Activated B cell treated with CpG ODN at 0.5 μM for 24 hours (primary cell): Measurements from ENCODE around the gene RBPMS2. TPM values are rescaled to one million over a fixed set of nuclear protein-coding genes. Genes with fewer than 3 reads are reported as not detected.
A peak's percentile ranks its signal among the peaks of the same experiment; 100 is the strongest.

Experiments
- ATAC-seq: fragments of 200-7000 bp; cut with Tn5 transposase; one replicate; pipeline ENCODE4 v1.10.0; 2021; ENCODE audit warnings: low read depth, mild to moderate bottlenecking, moderate library complexity
- CTCF ChIA-PET: fragments of 350-600 bp; sonication (Branson Sonifier 250); formaldehyde crosslinking; loops from one replicate; lab custom pipeline; 2021; ENCODE audit warnings: antibody characterized with exemption; lab: Charles Lee
- POLR2A ChIA-PET: fragments of 350-600 bp; sonication (Branson Sonifier 250); formaldehyde crosslinking; loops from one replicate; lab custom pipeline; 2021; ENCODE audit warnings: antibody characterized with exemption; lab: Charles Lee
- DNase-seq: peaks from one replicate; pipeline ENCODE4 v3.0.0; 2022
- H3K27ac Mint-ChIP-seq: one replicate; pipeline ENCODE4 v1.8.0; 2020; ENCODE audit warnings: mixed read lengths
- H3K27me3 Mint-ChIP-seq: one replicate; pipeline ENCODE4 v1.8.0; 2021; ENCODE audit warnings: mixed read lengths
- H3K36me3 Mint-ChIP-seq: one replicate; pipeline ENCODE4 v1.8.0; 2021; ENCODE audit warnings: low read depth, mixed read lengths
- H3K4me1 Mint-ChIP-seq: one replicate; pipeline ENCODE4 v1.8.0; 2021; ENCODE audit warnings: mixed read lengths
- H3K4me3 Mint-ChIP-seq: one replicate; pipeline ENCODE4 v1.8.0; 2020; ENCODE audit warnings: mild to moderate bottlenecking, mixed read lengths
- H3K9me3 Mint-ChIP-seq: one replicate; pipeline ENCODE4 v1.8.0; 2020; ENCODE audit warnings: mixed read lengths
- intact Hi-C: fragments of 100-400 bp; cut with micrococcal nuclease; formaldehyde crosslinking; loops from one replicate; pipeline ENCODE4 v1.15.1; 2024
- total RNA-seq: library from RNA; stranded (reverse); gene quantifications from 2 replicates; pipeline ENCODE4 v1.2.3, GENCODE V29; 2022
- TF ChIP-seq, protein P1 (sequence below): fragments of 200-600 bp; IDR thresholded peaks from one replicate; pipeline ENCODE4 v1.8.0; 2022; ENCODE audit warnings: antibody characterized with exemption, mild to moderate bottlenecking

Gene RBPMS2
- total RNA-seq, 1 donor from 2014 or later: 0.93 TPM

GRCh38 chr15:64776402-64776786, 1.0 kb upstream of the RBPMS2 start:
- Mint-ChIP-seq H3K9me3 (no peaks in the 10 kb centered on the region), H3K36me3 (no peaks in the 10 kb centered on the region), H3K27ac (no peak overlapping the region), H3K4me1 (peaks cover 6% of the 10 kb centered on the region), H3K27me3 (peaks cover 13% of the 10 kb centered on the region), H3K4me3 (peak overlapping the region; percentile 75)
- TF ChIP-seq, protein P1, sequence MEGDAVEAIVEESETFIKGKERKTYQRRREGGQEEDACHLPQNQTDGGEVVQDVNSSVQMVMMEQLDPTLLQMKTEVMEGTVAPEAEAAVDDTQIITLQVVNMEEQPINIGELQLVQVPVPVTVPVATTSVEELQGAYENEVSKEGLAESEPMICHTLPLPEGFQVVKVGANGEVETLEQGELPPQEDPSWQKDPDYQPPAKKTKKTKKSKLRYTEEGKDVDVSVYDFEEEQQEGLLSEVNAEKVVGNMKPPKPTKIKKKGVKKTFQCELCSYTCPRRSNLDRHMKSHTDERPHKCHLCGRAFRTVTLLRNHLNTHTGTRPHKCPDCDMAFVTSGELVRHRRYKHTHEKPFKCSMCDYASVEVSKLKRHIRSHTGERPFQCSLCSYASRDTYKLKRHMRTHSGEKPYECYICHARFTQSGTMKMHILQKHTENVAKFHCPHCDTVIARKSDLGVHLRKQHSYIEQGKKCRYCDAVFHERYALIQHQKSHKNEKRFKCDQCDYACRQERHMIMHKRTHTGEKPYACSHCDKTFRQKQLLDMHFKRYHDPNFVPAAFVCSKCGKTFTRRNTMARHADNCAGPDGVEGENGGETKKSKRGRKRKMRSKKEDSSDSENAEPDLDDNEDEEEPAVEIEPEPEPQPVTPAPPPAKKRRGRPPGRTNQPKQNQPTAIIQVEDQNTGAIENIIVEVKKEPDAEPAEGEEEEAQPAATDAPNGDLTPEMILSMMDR: no peak
- ChIA-PET CTCF (no interaction called here), POLR2A (no interaction called here)
- DNase-seq: no peak
- no peak for ATAC-seq
- intact Hi-C loops: no loop called here

DNA sequence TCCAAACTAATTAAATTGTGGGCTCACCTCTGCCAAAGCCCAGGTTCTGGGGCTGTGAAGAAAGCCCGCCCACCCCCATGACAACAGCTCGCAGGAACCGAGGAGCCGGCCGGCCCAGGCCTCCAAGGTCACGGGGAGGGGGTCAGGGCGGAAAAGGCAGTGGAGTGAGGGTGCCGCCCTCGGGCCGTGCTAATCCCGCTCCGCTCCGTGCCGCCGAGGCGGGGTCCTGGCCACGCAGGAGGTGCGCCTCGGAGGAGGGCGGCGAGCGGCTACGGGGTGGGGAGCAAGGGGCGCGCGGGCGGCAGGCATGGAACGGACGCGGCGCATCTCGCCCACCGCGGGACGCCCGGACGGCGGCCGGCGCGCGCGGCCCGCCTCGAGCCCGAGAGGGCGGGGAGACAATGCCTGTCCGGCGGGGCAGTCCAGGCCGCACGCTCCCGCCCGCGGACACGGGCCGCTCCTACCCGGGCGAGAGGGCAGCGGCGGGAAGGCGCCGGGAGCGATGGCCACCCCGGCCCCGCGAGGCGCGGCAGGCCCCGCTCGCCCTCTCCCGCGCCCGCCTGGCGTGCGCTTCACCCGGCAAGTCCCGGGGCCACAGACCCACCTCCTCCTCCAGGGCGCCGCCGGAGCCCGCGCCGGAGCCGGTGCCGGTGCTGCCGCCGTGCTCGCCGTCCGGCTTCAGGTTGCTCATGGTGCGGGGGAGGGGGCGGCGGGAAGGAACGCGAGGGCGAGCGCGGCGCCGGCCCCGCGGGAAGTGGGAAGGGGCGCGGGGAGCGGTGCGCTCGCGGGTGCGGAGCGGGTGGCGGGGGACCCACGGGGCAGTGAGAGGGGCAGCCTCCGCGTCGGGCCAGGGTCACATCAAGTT, 528 bp downstream of the RBPMS2 start:
- TF ChIP-seq, protein P1: no peak
- H3K36me3 Mint-ChIP-seq: no peaks in the 10 kb centered on the region
- H3K4me3 Mint-ChIP-seq: peak overlapping the region; percentile 66
- intact Hi-C loops: loop anchor here (5.0 kb wide), 1 partner anchor 37 kb away; no protein-coding TSS in a partner anchor
- no peak overlapping the region for H3K27ac Mint-ChIP-seq
- peaks cover 13% of the 10 kb centered on the region for H3K27me3 Mint-ChIP-seq
- peaks cover 6% of the 10 kb centered on the region for H3K4me1 Mint-ChIP-seq
- ATAC-seq (peak; percentile 50), DNase-seq (peak; percentile 35)
- CTCF ChIA-PET: no interaction called here
- H3K9me3 Mint-ChIP-seq: no peaks in the 10 kb centered on the region
- POLR2A ChIA-PET: interaction anchor here (0.6 kb wide), 1 partner anchor 77 kb away, joined by 3 read pairs; no protein-coding TSS in a partner anchor

- H3K4me1 Mint-ChIP-seq: peaks cover 6% of the 10 kb centered on the region
- intact Hi-C loops: loop anchor here (5.0 kb wide), 1 partner anchor 38 kb away; no protein-coding TSS in a partner anchor
- no peak overlapping the region for H3K27ac Mint-ChIP-seq
- TF ChIP-seq, protein P1: no peak
- peaks cover 10% of the 10 kb centered on the region for H3K27me3 Mint-ChIP-seq
- H3K36me3 Mint-ChIP-seq: no peaks in the 10 kb centered on the region
- no peaks in the 10 kb centered on the region for H3K9me3 Mint-ChIP-seq
- H3K4me3 Mint-ChIP-seq: peak overlapping the region; percentile 66
- DNase-seq (no peak), ATAC-seq (no peak)
- ChIA-PET CTCF (no interaction called here), POLR2A (interaction anchor here (0.6 kb wide), 1 partner anchor 76 kb away, joined by 3 read pairs; no protein-coding TSS in a partner anchor)
These were observed 1.3 kb downstream of the RBPMS2 start for GRCh38 chr15:64774037-64774628.

DNA sequence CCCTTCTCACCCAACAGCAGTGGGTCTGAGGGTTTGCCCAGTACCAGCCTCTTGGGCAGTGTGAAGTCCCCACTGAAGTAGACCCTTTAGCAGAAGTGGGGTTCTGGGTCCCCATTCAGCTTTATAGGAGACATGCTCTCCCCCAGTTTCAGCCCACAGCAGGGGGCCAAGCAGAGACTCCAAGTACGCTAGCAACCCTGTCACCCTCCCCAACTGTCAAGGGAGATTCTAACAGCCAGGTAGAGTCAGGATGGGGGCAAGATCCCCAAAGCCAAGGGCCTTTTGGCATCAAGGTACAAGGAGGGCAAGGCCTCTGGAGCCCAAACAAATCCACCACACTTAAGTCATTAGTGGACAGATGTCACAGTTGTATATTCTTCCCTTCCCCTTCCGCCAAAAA, 1.8 kb downstream of the RBPMS2 start:
- DNase-seq (no peak), ATAC-seq (no peak)
- POLR2A ChIA-PET: no interaction called here
- Mint-ChIP-seq H3K27me3 (peaks cover 10% of the 10 kb centered on the region), H3K4me1 (peaks cover 6% of the 10 kb centered on the region), H3K27ac (no peak overlapping the region), H3K9me3 (no peaks in the 10 kb centered on the region), H3K36me3 (no peaks in the 10 kb centered on the region), H3K4me3 (peak overlapping the region; percentile 66)
- intact Hi-C loops: loop anchor here (5.0 kb wide), 1 partner anchor 39 kb away; no protein-coding TSS in a partner anchor
- TF ChIP-seq, protein P1: no peak
- CTCF ChIA-PET: no interaction called here

DNA sequence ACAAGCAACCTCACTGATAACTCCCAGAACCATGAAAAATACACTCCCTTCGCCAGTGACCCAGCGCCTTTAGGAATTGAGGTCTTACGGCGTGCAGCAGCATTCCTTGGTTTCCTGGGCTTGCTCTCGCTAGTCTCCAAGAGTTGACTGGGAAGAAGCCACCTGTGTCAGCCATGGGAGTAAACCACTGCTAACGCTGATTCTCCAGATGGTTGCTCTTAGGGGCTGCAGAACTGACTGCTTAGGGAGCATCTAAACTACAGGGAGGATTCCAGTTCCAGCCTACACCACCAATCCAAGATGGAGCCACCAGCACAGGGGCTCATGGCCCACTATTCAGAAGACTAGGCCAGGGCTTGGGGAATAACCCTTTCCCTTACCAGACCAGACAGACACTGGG, 2.4 kb downstream of the RBPMS2 start:
- Mint-ChIP-seq H3K36me3 (no peaks in the 10 kb centered on the region), H3K9me3 (no peaks in the 10 kb centered on the region), H3K4me1 (peaks cover 9% of the 10 kb centered on the region), H3K4me3 (no peak overlapping the region), H3K27me3 (peaks cover 10% of the 10 kb centered on the region), H3K27ac (no peak overlapping the region)
- ChIA-PET CTCF (no interaction called here), POLR2A (no interaction called here)
- intact Hi-C loops: loop anchor here (5.0 kb wide), 1 partner anchor 39 kb away; no protein-coding TSS in a partner anchor
- no peak for ATAC-seq
- TF ChIP-seq, protein P1: no peak
- DNase-seq: no peak
